IMR-90 (cell line): ENCODE data around the gene SECTM1. TPM values are rescaled to one million over a fixed set of nuclear protein-coding genes. Genes with fewer than 3 reads are reported as not detected.

Experiments
- ATAC-seq: fragments of 200-7000 bp; cut with Tn5 transposase; 2 replicates; pipeline ENCODE4 v1.9.1; 2020; ENCODE audit warnings: low read depth, mild to moderate bottlenecking, moderate library complexity
- BruUV-seq: library from RNA; stranded (reverse); fragments of 400-500 nt; replicated peaks from 2 replicates; lab custom pipeline; 2021; lab: Mats Ljungman, UMichigan
- CTCF ChIA-PET: fragments of 300-600 bp; formaldehyde crosslinking; extraction: SDS; loops from one replicate; lab custom pipeline; 2021; ENCODE audit warnings: antibody characterized with exemption; lab: Yijun Ruan, JAX
- POLR2A ChIA-PET: fragments of 300-600 bp; sonication (Branson Sonifier 250); formaldehyde crosslinking; loops from one replicate; lab custom pipeline; 2022; ENCODE audit warnings: antibody characterized with exemption; ENCODE audit not compliant: unreplicated experiment; lab: Charles Lee
- DNase-seq: peaks from one replicate; pipeline ENCODE4 v3.0.0; 2013
- H2AFZ ChIP-seq: replicated peaks from 2 replicates; pipeline ENCODE3; 2013; ENCODE audit warnings: low read length, mild to moderate bottlenecking; ENCODE audit not compliant: poor library complexity
- H2AK5ac ChIP-seq: 2 replicates; pipeline ENCODE4 v1.6.1; 2013; ENCODE audit warnings: low read depth, low read length, inconsistent platforms
- H2AK9ac ChIP-seq: replicated peaks from 2 replicates; pipeline ENCODE3; 2013; ENCODE audit warnings: mild to moderate bottlenecking, low read depth, low read length, moderate library complexity; ENCODE audit not compliant: poor library complexity
- H2BK120ac ChIP-seq: 2 replicates; pipeline ENCODE4 v1.6.1; 2013; ENCODE audit warnings: low read depth, low read length, inconsistent platforms
- H2BK15ac ChIP-seq: 3 replicates; pipeline ENCODE4 v1.6.1; 2013; ENCODE audit warnings: low read depth, low read length, inconsistent platforms
- H2BK20ac ChIP-seq: 2 replicates; pipeline ENCODE4 v1.6.1; 2013; ENCODE audit warnings: low read depth, mild to moderate bottlenecking, inconsistent platforms, low read length, moderate library complexity
- H2BK5ac ChIP-seq: 2 replicates; pipeline ENCODE4 v1.6.1; 2013; ENCODE audit warnings: mild to moderate bottlenecking, low read depth, low read length, inconsistent platforms; ENCODE audit not compliant: poor library complexity, severe bottlenecking
- H3K14ac ChIP-seq: replicated peaks from 2 replicates; pipeline ENCODE4 v1.6.1; 2013; ENCODE audit warnings: low read depth, low read length, inconsistent platforms
- H3K18ac ChIP-seq: 2 replicates; pipeline ENCODE4 v1.6.1; 2013; ENCODE audit warnings: low read depth, low read length, control low read depth
- H3K23ac ChIP-seq: 2 replicates; pipeline ENCODE4 v1.6.1; 2013; ENCODE audit warnings: low read depth, low read length, inconsistent platforms
- H3K27ac ChIP-seq: 2 replicates; pipeline ENCODE4 v1.5.1; 2013; ENCODE audit warnings: mild to moderate bottlenecking, control low read depth, low read length; ENCODE audit not compliant: insufficient read depth
- H3K27me3 ChIP-seq: 2 replicates; pipeline ENCODE4 v1.6.1; 2013; ENCODE audit warnings: low read length; ENCODE audit not compliant: control insufficient read depth, insufficient read depth
- H3K36me3 ChIP-seq: 2 replicates; pipeline ENCODE4 v1.6.1; 2013; ENCODE audit warnings: low read length, mixed read lengths; ENCODE audit not compliant: control insufficient read depth, insufficient read depth
- H3K4ac ChIP-seq: 2 replicates; pipeline ENCODE4 v1.6.1; 2013; ENCODE audit warnings: low read depth, low read length, inconsistent platforms
- H3K4me1 ChIP-seq: 2 replicates; pipeline ENCODE4 v1.6.1; 2013; ENCODE audit warnings: low read length, mixed read lengths; ENCODE audit not compliant: control insufficient read depth, insufficient read depth
- H3K4me2 ChIP-seq: 2 replicates; pipeline ENCODE4 v1.6.1; 2013; ENCODE audit warnings: low read depth, mild to moderate bottlenecking, control low read depth, low read length, moderate library complexity
- H3K4me3 ChIP-seq: 2 replicates; pipeline ENCODE4 v1.5.1; 2013; ENCODE audit warnings: low read depth, mild to moderate bottlenecking, control low read depth, low read length, moderate library complexity; ENCODE audit not compliant: insufficient read depth
- H3K56ac ChIP-seq: 2 replicates; pipeline ENCODE4 v1.6.1; 2013; ENCODE audit warnings: low read length, inconsistent platforms; ENCODE audit not compliant: insufficient read depth; ENCODE audit errors: extremely low read depth
- H3K79me1 ChIP-seq, 2 experiments: 2 replicates each; pipeline ENCODE4 v1.6.1; 2013; ENCODE audit warnings: low read length in 2 of 2, inconsistent platforms in 1 of 2, low read depth in 1 of 2
- H3K9ac ChIP-seq: 2 replicates; pipeline ENCODE4 v1.6.1; 2013; ENCODE audit warnings: low read depth, low read length, control low read depth
- H3K9me1 ChIP-seq: 2 replicates; pipeline ENCODE4 v1.6.1; 2013; ENCODE audit warnings: low read length, inconsistent platforms; ENCODE audit not compliant: insufficient read depth
- H3K9me3 ChIP-seq: 2 replicates; pipeline ENCODE4 v1.6.1; 2013; ENCODE audit warnings: low read length; ENCODE audit not compliant: control insufficient read depth, insufficient read depth
- H4K20me1 ChIP-seq: 2 replicates; pipeline ENCODE4 v1.6.1; 2013; ENCODE audit warnings: low read length, inconsistent platforms; ENCODE audit not compliant: insufficient read depth
- H4K5ac ChIP-seq: 2 replicates; pipeline ENCODE4 v1.6.1; 2013; ENCODE audit warnings: mild to moderate bottlenecking, low read depth, low read length, control low read depth
- H4K8ac ChIP-seq, 2 experiments: 2 replicates each; pipeline ENCODE4 v1.6.1; 2013; ENCODE audit warnings: low read depth in 2 of 2, low read length in 2 of 2, control low read depth in 1 of 2, inconsistent platforms in 1 of 2
- H4K91ac ChIP-seq: 2 replicates; pipeline ENCODE4 v1.6.1; 2013; ENCODE audit warnings: low read depth, low read length, inconsistent platforms; ENCODE audit not compliant: insufficient read depth
- MAZ ChIP-seq: IDR thresholded peaks from 2 replicates; pipeline ENCODE4 v1.6.1; 2012; ENCODE audit warnings: low read depth, mild to moderate bottlenecking, low read length, improper control_type of control experiment, moderate library complexity, borderline replicate concordance
- MXI1 ChIP-seq: IDR thresholded peaks from 2 replicates; pipeline ENCODE4 v1.6.1; 2012; ENCODE audit warnings: low read depth, mild to moderate bottlenecking, low read length, moderate library complexity, borderline replicate concordance
- NFE2L2 ChIP-seq: fragments of 150-350 bp; IDR thresholded peaks from 2 replicates; pipeline ENCODE4 v1.6.1; 2016; ENCODE audit warnings: low read depth, mild to moderate bottlenecking, low read length
- WGBS, 2 experiments: methylation state at CpG; one replicate each; pipeline versions ENCODE4 v1.1.5 to v1.1.7; 2013; ENCODE audit warnings: missing lambda C conversion rate in 2 of 2; ENCODE audit not compliant: insufficient read length in 1 of 2; ENCODE audit errors: extremely low coverage in 2 of 2; 5-methylcytosine and 5-hydroxymethylcytosine counted together
- dilution Hi-C: fragments of 300-500 bp; cut with HindIII; formaldehyde crosslinking; loops from one replicate; pipeline ENCODE4 v1.14.3; 2018; ENCODE audit warnings: low sequenced_read_pairs; ENCODE audit not compliant: unreplicated experiment
- in situ Hi-C: fragments of 300-500 bp; cut with MboI; formaldehyde crosslinking; loops from 3 replicates; pipeline ENCODE4 v1.14.3; 2019; ENCODE audit warnings: low sequenced_read_pairs, inconsistent platforms, mixed read lengths
- intact Hi-C: fragments of 100-400 bp; cut with micrococcal nuclease; formaldehyde crosslinking; loops from 2 replicates; pipeline ENCODE4 v1.10.0; 2022
- polyA plus RNA-seq, 3 experiments: library from polyadenylated mRNA; depleted of rRNA; stranded (reverse); fragments of >200 nt; gene quantifications; 2 replicates each; pipeline ENCODE4 v1.2.3, GENCODE V29; 2012; ENCODE audit warnings: low replicate concordance in 1 of 3
- total RNA-seq: library from RNA; depleted of rRNA; stranded (reverse); fragments of >200 nt; gene quantifications from 2 replicates; pipeline ENCODE4 v1.2.3, GENCODE V29; 2012

Gene SECTM1
- total and polyA plus RNA-seq, 2 of the 4 experiments (the other 2 are of a cell fraction) = 2.3 to 4.4 TPM

DNA sequence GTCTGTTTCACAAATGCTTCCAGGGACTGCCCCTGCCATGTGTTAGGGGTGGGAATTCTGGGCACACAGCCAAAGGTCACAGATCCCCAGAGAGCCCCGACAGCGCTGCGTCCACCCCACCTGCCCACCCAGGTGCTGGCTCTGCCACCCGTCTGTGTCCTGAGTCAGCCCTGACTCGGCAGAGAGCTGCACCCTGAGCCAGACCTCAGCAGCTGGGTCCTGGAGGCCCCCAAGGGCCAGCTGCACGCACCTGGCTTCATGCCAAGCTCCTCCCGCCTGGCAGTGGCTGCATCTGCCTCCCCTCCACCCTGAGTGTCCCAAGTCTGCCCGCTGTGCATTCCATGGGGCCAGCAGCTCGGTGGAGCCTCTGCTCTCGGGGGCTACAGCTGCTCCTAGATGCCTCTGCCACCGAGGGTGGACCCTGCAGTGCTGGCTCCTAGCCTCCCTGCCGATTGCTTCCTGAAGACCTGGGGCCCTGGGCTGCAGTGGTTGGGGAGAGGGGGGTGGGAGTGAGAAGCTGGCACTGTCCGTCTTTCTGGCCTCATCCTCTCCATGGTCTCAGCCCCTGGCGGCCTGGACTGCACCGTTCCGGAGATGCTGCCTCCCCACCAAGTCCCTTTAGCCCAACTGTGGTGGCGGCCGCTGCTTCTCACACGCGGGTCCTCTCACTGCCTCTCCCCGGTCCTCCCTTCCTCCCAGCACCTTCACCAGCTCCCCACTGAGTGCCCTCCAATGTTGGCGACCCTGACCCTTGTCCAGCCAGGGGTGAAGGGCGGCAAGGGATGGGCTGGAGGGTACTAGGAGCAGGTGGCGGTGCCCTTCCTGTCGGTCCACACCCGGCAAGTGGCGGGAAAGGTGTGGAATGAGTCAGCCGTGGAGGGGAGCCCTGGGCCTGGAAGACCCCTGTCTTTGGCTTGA is 3.0 kb downstream of the SECTM1 start:
- Histone ChIP-seq H4K91ac (no peak overlapping the region), H2BK15ac (no peak overlapping the region), H4K5ac (no peak overlapping the region), H2AK9ac (peak overlapping the region; percentile 25), H3K27ac (no peak overlapping the region), H2AK5ac (no peak overlapping the region), H3K56ac (no peak overlapping the region), H3K14ac (no peak overlapping the region), H3K4me2 (peak overlapping the region; percentile 12), H3K9me3 (no peaks in the 10 kb centered on the region), H3K23ac (no peak overlapping the region), H2BK20ac (no peak overlapping the region), H3K9me1 (no peaks in the 10 kb centered on the region), H3K36me3 (no peaks in the 10 kb centered on the region), H2AFZ (peak overlapping the region; percentile 5), H3K4me1 (peaks cover 24% of the 10 kb centered on the region), H3K4ac (no peak overlapping the region), H3K79me1 (0 out of 4 replicates have a peak, but pooled peaks cover 0 to 3% of the 10 kb centered on the region in 2 experiments), H3K27me3 (peaks cover 10% of the 10 kb centered on the region), H4K20me1 (no peaks in the 10 kb centered on the region), H3K4me3 (no peak overlapping the region), H2BK5ac (no peak overlapping the region), H3K9ac (no peak overlapping the region), H3K18ac (no peak overlapping the region), H2BK120ac (no peak overlapping the region), H4K8ac (no peak overlapping the region)
- BruUV-seq = no TSS peak
- WGBS, 2 experiments = 42% methylated on average over 12 of the region's 28 CpGs; no CpG with 5 or more reads in 1 of the 2 experiments
- in situ Hi-C loops (no loop called here), intact Hi-C loops (no loop called here), dilution Hi-C loops (no loop called here)
- ChIA-PET CTCF (interaction anchor here (0.5 kb wide), 1 partner anchor 18 kb away, joined by 4 read pairs; no protein-coding TSS in a partner anchor), POLR2A (no interaction called here)
- DNase-seq = peak; percentile 67
- TF ChIP-seq MAZ (0 out of 2 replicates have a peak, but pooled peaks have one; percentile 16), NFE2L2 (peak; percentile 40; the same call in 1 of the 2 replicates), MXI1 (no peak)
- ATAC-seq = peak; percentile 8
